WTC11 (cell line): ENCODE results near the gene PMIS2.

Experiments
- CTCF ChIP-seq: fragments of 200-600 bp; IDR thresholded peaks from 2 replicates; pipeline ENCODE4 v1.8.0; 2022; ENCODE audit warnings: antibody characterized with exemption
- ETV6 ChIP-seq: sonication (generic); formaldehyde crosslinking; IDR thresholded peaks from 2 replicates; pipeline ENCODE4 v1.8.1; 2022; ENCODE audit warnings: mild to moderate bottlenecking, missing genetic modification reagents
- SMAD4 ChIP-seq: sonication (generic); formaldehyde crosslinking; IDR thresholded peaks from 2 replicates; pipeline ENCODE4 v1.8.0; 2022; ENCODE audit warnings: mild to moderate bottlenecking, missing genetic modification reagents
- TEAD4 ChIP-seq: sonication (generic); formaldehyde crosslinking; IDR thresholded peaks from 2 replicates; pipeline ENCODE4 v1.8.0; 2022; ENCODE audit warnings: mild to moderate bottlenecking, missing genetic modification reagents
- TF ChIP-seq, protein P1 (sequence below): sonication (generic); formaldehyde crosslinking; IDR thresholded peaks from 2 replicates; pipeline ENCODE4 v1.8.1; 2023; ENCODE audit warnings: mild to moderate bottlenecking, missing genetic modification reagents
- TF ChIP-seq, protein P2 (sequence below): sonication (generic); formaldehyde crosslinking; IDR thresholded peaks from 2 replicates; pipeline ENCODE4 v1.8.1; 2023; ENCODE audit warnings: mild to moderate bottlenecking, missing genetic modification reagents, borderline replicate concordance

GRCh38 chr19:35551091-35551810 is 34.7 kb upstream of the PMIS2 start:
- no peak for TF ChIP-seq SMAD4 (CRISPR knock-in tag)
- no peak for TF ChIP-seq CTCF
- TF ChIP-seq, protein P1, sequence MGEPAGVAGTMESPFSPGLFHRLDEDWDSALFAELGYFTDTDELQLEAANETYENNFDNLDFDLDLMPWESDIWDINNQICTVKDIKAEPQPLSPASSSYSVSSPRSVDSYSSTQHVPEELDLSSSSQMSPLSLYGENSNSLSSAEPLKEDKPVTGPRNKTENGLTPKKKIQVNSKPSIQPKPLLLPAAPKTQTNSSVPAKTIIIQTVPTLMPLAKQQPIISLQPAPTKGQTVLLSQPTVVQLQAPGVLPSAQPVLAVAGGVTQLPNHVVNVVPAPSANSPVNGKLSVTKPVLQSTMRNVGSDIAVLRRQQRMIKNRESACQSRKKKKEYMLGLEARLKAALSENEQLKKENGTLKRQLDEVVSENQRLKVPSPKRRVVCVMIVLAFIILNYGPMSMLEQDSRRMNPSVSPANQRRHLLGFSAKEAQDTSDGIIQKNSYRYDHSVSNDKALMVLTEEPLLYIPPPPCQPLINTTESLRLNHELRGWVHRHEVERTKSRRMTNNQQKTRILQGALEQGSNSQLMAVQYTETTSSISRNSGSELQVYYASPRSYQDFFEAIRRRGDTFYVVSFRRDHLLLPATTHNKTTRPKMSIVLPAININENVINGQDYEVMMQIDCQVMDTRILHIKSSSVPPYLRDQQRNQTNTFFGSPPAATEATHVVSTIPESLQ (CRISPR knock-in tag) = no peak
- TF ChIP-seq, protein P2, sequence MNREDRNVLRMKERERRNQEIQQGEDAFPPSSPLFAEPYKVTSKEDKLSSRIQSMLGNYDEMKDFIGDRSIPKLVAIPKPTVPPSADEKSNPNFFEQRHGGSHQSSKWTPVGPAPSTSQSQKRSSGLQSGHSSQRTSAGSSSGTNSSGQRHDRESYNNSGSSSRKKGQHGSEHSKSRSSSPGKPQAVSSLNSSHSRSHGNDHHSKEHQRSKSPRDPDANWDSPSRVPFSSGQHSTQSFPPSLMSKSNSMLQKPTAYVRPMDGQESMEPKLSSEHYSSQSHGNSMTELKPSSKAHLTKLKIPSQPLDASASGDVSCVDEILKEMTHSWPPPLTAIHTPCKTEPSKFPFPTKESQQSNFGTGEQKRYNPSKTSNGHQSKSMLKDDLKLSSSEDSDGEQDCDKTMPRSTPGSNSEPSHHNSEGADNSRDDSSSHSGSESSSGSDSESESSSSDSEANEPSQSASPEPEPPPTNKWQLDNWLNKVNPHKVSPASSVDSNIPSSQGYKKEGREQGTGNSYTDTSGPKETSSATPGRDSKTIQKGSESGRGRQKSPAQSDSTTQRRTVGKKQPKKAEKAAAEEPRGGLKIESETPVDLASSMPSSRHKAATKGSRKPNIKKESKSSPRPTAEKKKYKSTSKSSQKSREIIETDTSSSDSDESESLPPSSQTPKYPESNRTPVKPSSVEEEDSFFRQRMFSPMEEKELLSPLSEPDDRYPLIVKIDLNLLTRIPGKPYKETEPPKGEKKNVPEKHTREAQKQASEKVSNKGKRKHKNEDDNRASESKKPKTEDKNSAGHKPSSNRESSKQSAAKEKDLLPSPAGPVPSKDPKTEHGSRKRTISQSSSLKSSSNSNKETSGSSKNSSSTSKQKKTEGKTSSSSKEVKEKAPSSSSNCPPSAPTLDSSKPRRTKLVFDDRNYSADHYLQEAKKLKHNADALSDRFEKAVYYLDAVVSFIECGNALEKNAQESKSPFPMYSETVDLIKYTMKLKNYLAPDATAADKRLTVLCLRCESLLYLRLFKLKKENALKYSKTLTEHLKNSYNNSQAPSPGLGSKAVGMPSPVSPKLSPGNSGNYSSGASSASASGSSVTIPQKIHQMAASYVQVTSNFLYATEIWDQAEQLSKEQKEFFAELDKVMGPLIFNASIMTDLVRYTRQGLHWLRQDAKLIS (CRISPR knock-in tag) = no peak
- TF ChIP-seq ETV6 (CRISPR knock-in tag) = no peak
- TF ChIP-seq TEAD4 = no peak
